ENCODE results near the gene FABP3. TPM values are rescaled to one million over a fixed set of nuclear protein-coding genes. Genes with fewer than 3 reads are reported as not detected.

FABP3 gene
- total RNA-seq, 2 experiments from 2014 or later: not detected

DNA sequence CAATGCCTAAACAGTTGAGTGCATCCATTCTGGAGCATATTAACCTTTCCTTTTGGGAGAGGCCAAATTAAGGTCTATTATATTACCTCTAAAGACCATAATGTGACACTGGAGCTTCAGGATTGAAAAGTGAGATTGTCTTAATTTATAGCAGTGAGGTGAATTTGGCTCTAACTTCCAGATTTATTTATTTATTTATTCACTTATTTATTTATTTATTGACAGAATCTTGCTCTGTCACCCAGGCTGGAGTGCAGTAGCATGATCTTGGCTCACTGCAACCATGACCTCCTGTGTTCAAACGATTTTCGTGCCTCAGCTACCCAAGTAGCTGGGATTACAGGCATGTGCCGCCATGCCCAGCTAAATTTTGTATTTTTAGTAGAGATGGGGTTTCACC lies 57.0 kb downstream of the FABP3 start:
- BruUV-seq (replicated peaks): no TSS peak
- no peaks in the 10 kb centered on the region for H3K4me1 ChIP-seq (ENCODE audit: insufficient read depth, low read length, poor library complexity, severe bottlenecking)
- H3K36me3 ChIP-seq (ENCODE audit: insufficient read depth, low read length): peaks cover 84% of the 10 kb centered on the region
- H2AFZ ChIP-seq (ENCODE audit: low read length): no peak overlapping the region
- no peaks in the 10 kb centered on the region for H4K20me1 ChIP-seq (ENCODE audit: insufficient read depth, low read length)
- H3K4me3 ChIP-seq (ENCODE audit: low read depth, low read length, poor library complexity, severe bottlenecking): no peak overlapping the region
- CTCF ChIA-PET (ENCODE audit: unreplicated experiment): no interaction called here
- no peaks in the 10 kb centered on the region for H3K79me2 ChIP-seq (ENCODE audit: insufficient read depth, low read depth, low read length)
- TF ChIP-seq, protein P1, sequence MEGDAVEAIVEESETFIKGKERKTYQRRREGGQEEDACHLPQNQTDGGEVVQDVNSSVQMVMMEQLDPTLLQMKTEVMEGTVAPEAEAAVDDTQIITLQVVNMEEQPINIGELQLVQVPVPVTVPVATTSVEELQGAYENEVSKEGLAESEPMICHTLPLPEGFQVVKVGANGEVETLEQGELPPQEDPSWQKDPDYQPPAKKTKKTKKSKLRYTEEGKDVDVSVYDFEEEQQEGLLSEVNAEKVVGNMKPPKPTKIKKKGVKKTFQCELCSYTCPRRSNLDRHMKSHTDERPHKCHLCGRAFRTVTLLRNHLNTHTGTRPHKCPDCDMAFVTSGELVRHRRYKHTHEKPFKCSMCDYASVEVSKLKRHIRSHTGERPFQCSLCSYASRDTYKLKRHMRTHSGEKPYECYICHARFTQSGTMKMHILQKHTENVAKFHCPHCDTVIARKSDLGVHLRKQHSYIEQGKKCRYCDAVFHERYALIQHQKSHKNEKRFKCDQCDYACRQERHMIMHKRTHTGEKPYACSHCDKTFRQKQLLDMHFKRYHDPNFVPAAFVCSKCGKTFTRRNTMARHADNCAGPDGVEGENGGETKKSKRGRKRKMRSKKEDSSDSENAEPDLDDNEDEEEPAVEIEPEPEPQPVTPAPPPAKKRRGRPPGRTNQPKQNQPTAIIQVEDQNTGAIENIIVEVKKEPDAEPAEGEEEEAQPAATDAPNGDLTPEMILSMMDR (conservative IDR thresholded peaks at IDR 0.05; ENCODE audit: low read length): no peak
- no peak for TF ChIP-seq EZH2phosphoT487 (IDR thresholded peaks at IDR 0.05; ENCODE audit: borderline replicate concordance, low read depth, low read length)
- DNase-seq (ENCODE audit: low spot score): no peak
- intact Hi-C loops (cut with micrococcal nuclease; ENCODE audit: unreplicated experiment): no loop called here
- no peak overlapping the region for H3K27ac ChIP-seq (ENCODE audit: low read depth, low read length, poor library complexity, severe bottlenecking)
- POLR2A ChIA-PET: interaction anchor here (0.6 to 0.9 kb wide), 2 partner anchors 25 to 131 kb away, joined by 3 read pairs; no protein-coding TSS in a partner anchor
- no peaks in the 10 kb centered on the region for H3K9me3 ChIP-seq (ENCODE audit: low read length)
- no peak overlapping the region for H3K4me2 ChIP-seq (ENCODE audit: low read length)
- no peaks in the 10 kb centered on the region for H3K9me2 ChIP-seq (ENCODE audit: insufficient read depth, low read length)

Other genes starting within 250 kb of the FABP3 start
- not detected in 2 replicates for gene NKAIN1, start 133.2 kb downstream of the FABP3 start, total RNA-seq (2014; rRNA removed; shearing (Covaris generic))
- gene NKAIN1, start 133.2 kb downstream of the FABP3 start, total RNA-seq (2022): not detected in 2 replicates
- 190 and 202 TPM in 2 replicates for gene SNRNP40, start 76.3 kb downstream of the FABP3 start, total RNA-seq (2014; rRNA removed; shearing (Covaris generic))
- 99.9 and 101 TPM in 2 replicates for gene SNRNP40, start 76.3 kb downstream of the FABP3 start, total RNA-seq (2022)
- 30.1 and 37.4 TPM in 2 replicates for gene ZCCHC17, start 76.0 kb downstream of the FABP3 start, total RNA-seq (2014; rRNA removed; shearing (Covaris generic))
- 33.8 and 34.7 TPM in 2 replicates for gene ZCCHC17, start 76.0 kb downstream of the FABP3 start, total RNA-seq (2022)
- 0.82 and 3.5 TPM in 2 replicates for gene SERINC2, start 40.1 kb upstream of the FABP3 start, total RNA-seq (2014; rRNA removed; shearing (Covaris generic))
- 8.6 and 11.1 TPM in 2 replicates for gene SERINC2, start 40.1 kb upstream of the FABP3 start, total RNA-seq (2022)
- not detected in 2 replicates for gene TINAGL1, start 203.4 kb upstream of the FABP3 start, total RNA-seq (2014; rRNA removed; shearing (Covaris generic))
- 0.17 TPM in 1 of 2 replicates, not detected in the other for gene TINAGL1, start 203.4 kb upstream of the FABP3 start, total RNA-seq (2022)
- not detected in 2 replicates for gene HCRTR1, start 244.6 kb upstream of the FABP3 start, total RNA-seq (2014; rRNA removed; shearing (Covaris generic))
- not detected in 2 replicates for gene HCRTR1, start 244.6 kb upstream of the FABP3 start, total RNA-seq (2022)